GM10266 (cell line): ENCODE data around the gene DIAPH1.

Experiments
- DNase-seq: peaks from one replicate; pipeline ENCODE4 v3.0.0; 2012; ENCODE audit errors: extremely low spot score
- CTCF ChIP-seq: IDR thresholded peaks from 2 replicates; pipeline ENCODE4 v1.5.1; 2012; ENCODE audit warnings: mild to moderate bottlenecking, low read depth; ENCODE audit not compliant: control insufficient read depth, insufficient read depth; ENCODE audit errors: missing control alignments

Gene DIAPH1

GRCh38 chr5:141602606-141603005 is 16.2 kb downstream of the DIAPH1 start:
- TF ChIP-seq CTCF, result no peak
- DNase-seq, result no peak

GRCh38 chr5:141598391-141599345 is 20.1 kb downstream of the DIAPH1 start:
- TF ChIP-seq CTCF, result no peak
- DNase-seq, result no peak

- TF ChIP-seq CTCF, result no peak
- no peak for DNase-seq
These were observed 21.0 kb downstream of the DIAPH1 start for GRCh38 chr5:141597814-141598213.

- TF ChIP-seq CTCF, result no peak
- no peak for DNase-seq
These were observed 21.4 kb downstream of the DIAPH1 start for GRCh38 chr5:141597394-141597793.

GRCh38 chr5:141596867-141597266 is 21.9 kb downstream of the DIAPH1 start:
- no peak for DNase-seq
- TF ChIP-seq CTCF, result no peak

GRCh38 chr5:141590127-141590526 is 28.7 kb downstream of the DIAPH1 start:
- no peak for DNase-seq
- TF ChIP-seq CTCF, result no peak

GRCh38 chr5:141586246-141586645 is 32.6 kb downstream of the DIAPH1 start:
- DNase-seq, result no peak
- TF ChIP-seq CTCF, result no peak
